ENCODE measurements around the gene DAGLB. TPM values are rescaled to one million over a fixed set of nuclear protein-coding genes. Genes with fewer than 3 reads are reported as not detected.

The DAGLB gene
- total and polyA plus RNA-seq, 2 of the 8 experiments (the other 6 are each of a cell fraction or from before 2014, with no cell fraction given): 27.0 to 39.6 TPM

DNA sequence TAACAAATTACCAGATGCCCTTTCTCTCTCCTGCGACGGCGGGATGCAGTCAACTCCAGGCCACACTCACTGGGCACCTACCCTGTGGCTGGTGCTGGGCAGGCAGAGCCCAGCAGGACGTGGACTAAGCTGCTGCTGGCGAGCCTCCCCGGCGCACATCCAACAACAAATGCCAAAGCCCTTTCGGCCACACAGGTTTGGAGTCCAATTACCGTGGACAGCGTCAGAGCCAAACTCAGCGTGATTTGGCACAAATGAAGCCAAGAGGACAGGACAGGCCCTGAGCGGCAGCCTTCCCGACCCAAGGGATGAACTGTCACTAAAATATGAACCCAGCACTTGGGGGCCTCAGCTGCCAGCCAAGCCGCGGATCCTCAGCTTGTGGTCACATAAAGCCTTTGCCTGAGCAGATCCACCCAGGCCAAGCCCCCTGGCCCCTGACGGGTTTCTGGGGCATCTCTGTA is 28.4 kb downstream of the DAGLB start:
- FAIRE-seq (no peak), DNase-seq (ENCODE audit: low read depth in 1 of 2, low spot score in 2 of 2) (no peak)
- no peaks in the 10 kb centered on the region for H3K27me3 ChIP-seq (replicated peaks in 1 of 4; ENCODE audit: control insufficient read depth in 3 of 4, extremely low read depth in 1 of 4, insufficient read depth in 3 of 4, low read length in 3 of 4)
- peaks cover 0 to 3% (median 0%) of the 10 kb centered on the region in 4 experiments; a peak in 1 of 7 replicates for H3K4me1 ChIP-seq (replicated peaks in 1 of 4; ENCODE audit: control insufficient read depth in 3 of 4, insufficient read depth in 4 of 4, low read length in 3 of 4)
- no peak overlapping the region for H2BK15ac ChIP-seq (ENCODE audit: low read length)
- no peak overlapping the region for H3K18ac ChIP-seq (ENCODE audit: extremely low read depth, low read length)
- no peak overlapping the region for H3K23ac ChIP-seq (ENCODE audit: insufficient read length)
- H2BK20ac ChIP-seq (ENCODE audit: low read length): no peak overlapping the region
- no peak overlapping the region for H3K9ac ChIP-seq (replicated peaks in 1 of 4; ENCODE audit: extremely low read depth in 1 of 4, low read depth in 3 of 4, low read length in 3 of 4)
- no peak overlapping the region for H3K4ac ChIP-seq (replicated peaks; ENCODE audit: insufficient read length, low read depth, low read length)
- H4K20me1 ChIP-seq (replicated peaks in 1 of 2; ENCODE audit: control insufficient read depth in 1 of 2, insufficient read depth in 2 of 2, low read length in 2 of 2): peaks cover 3 to 8% of the 10 kb centered on the region in 2 experiments
- no peaks in the 10 kb centered on the region for H3K79me1 ChIP-seq (ENCODE audit: low read depth, low read length)
- H3K23me2 ChIP-seq (ENCODE audit: low read depth, low read length): no peaks in the 10 kb centered on the region
- no peak overlapping the region for H2BK12ac ChIP-seq (ENCODE audit: low read depth, low read length)
- no peak overlapping the region for H3K27ac ChIP-seq (ENCODE audit: low read depth, low read length)
- peaks cover 14 to 72% (median 38%) of the 10 kb centered on the region in 4 experiments for H3K36me3 ChIP-seq (ENCODE audit: control insufficient read depth in 2 of 4, insufficient read depth in 4 of 4, low read length in 3 of 4)
- H3K4me3 ChIP-seq (ENCODE audit: extremely low read depth in 1 of 4, insufficient read depth in 2 of 4, low read depth in 3 of 4, low read length in 4 of 4): no peak overlapping the region
- no peak overlapping the region for H2BK5ac ChIP-seq (ENCODE audit: low read depth, low read length)
- no peak overlapping the region for H3K56ac ChIP-seq (replicated peaks; ENCODE audit: insufficient read length, low read depth, low read length)
- no peak overlapping the region for H3K4me2 ChIP-seq (ENCODE audit: insufficient read depth in 1 of 2, low read depth in 2 of 2, low read length in 2 of 2)
- ChIA-PET CTCF (ENCODE audit: partially characterized antibody) (no interaction called here), POLR2A (ENCODE audit: partially characterized antibody) (interaction anchor here (0.6 to 1.9 kb wide), 5 partner anchors 11 to 25 kb away, joined by 3 to 6 read pairs (median 4); no protein-coding TSS in a partner anchor)
- H2BK120ac ChIP-seq (replicated peaks; ENCODE audit: low read depth, low read length): no peak overlapping the region
- 98% methylated on average over 16 of the region's 16 CpGs; no CpG with 5 or more reads in 1 of the 2 experiments for whole genome bisulfite sequencing, 2 experiments (ENCODE audit: extremely low coverage in 1 of 2, insufficient coverage in 1 of 2, insufficient read length in 1 of 2, insufficient replicate concordance in 2 of 2, low coverage in 1 of 2, low lambda C conversion rate in 2 of 2, missing lambda C conversion rate in 1 of 2)
- H3K79me2 ChIP-seq (ENCODE audit: control insufficient read depth in 1 of 2, insufficient read depth in 2 of 2, low read length in 2 of 2): no peaks in the 10 kb centered on the region
- no peak overlapping the region for H3K14ac ChIP-seq (ENCODE audit: insufficient read length)
- H4K8ac ChIP-seq (ENCODE audit: extremely low read depth, insufficient read depth, low read length): no peak overlapping the region
- H2AFZ ChIP-seq (ENCODE audit: low read length): no peak overlapping the region
- H4K91ac ChIP-seq (replicated peaks; ENCODE audit: insufficient read length, low read length): no peak overlapping the region
- H2AK5ac ChIP-seq (ENCODE audit: low read depth, low read length): no peak overlapping the region
- peaks cover 10 to 11% of the 10 kb centered on the region in 2 experiments for H3K9me3 ChIP-seq (ENCODE audit: insufficient read depth in 2 of 2, low read depth in 1 of 2, low read length in 1 of 2)
- H4K5ac ChIP-seq (ENCODE audit: insufficient read length, low read depth, low read length): no peak overlapping the region
- TF ChIP-seq E2F6 (IDR thresholded peaks at IDR 0.05) (no peak), RNF2 (IDR thresholded peaks at IDR 0.05; ENCODE audit: borderline replicate concordance, low read depth, low read length, missing control alignments, poor library complexity, severe bottlenecking) (no peak), NRF1 (IDR thresholded peaks at IDR 0.05; ENCODE audit: low read depth, low read length) (no peak)
